ENCODE measurements around the gene UACA. TPM values are rescaled to one million over a fixed set of nuclear protein-coding genes. Genes with fewer than 3 reads are reported as not detected.

Gene UACA
- total and polyA plus RNA-seq, 2 of the 8 experiments (the other 6 are each of a cell fraction or from before 2014, with no cell fraction given), result 28.6 to 38.9 TPM

- Histone ChIP-seq H4K8ac (ENCODE audit: extremely low read depth, insufficient read depth, low read length) (no peak overlapping the region), H2BK15ac (ENCODE audit: low read length) (no peak overlapping the region), H3K14ac (ENCODE audit: insufficient read length) (no peak overlapping the region), H4K20me1 (replicated peaks in 1 of 2; ENCODE audit: control insufficient read depth in 1 of 2, insufficient read depth in 2 of 2, low read length in 2 of 2) (peaks cover 0 to 1% of the 10 kb centered on the region in 2 experiments), H2BK20ac (ENCODE audit: low read length) (no peak overlapping the region), H3K23ac (ENCODE audit: insufficient read length) (no peak overlapping the region), H3K18ac (ENCODE audit: extremely low read depth, low read length) (no peak overlapping the region), H2BK12ac (ENCODE audit: low read depth, low read length) (no peak overlapping the region), H3K27me3 (replicated peaks in 1 of 4; ENCODE audit: control insufficient read depth in 3 of 4, extremely low read depth in 1 of 4, insufficient read depth in 3 of 4, low read length in 3 of 4) (no peaks in the 10 kb centered on the region), H3K79me2 (ENCODE audit: control insufficient read depth in 1 of 2, insufficient read depth in 2 of 2, low read length in 2 of 2) (no peaks in the 10 kb centered on the region), H3K56ac (replicated peaks; ENCODE audit: insufficient read length, low read depth, low read length) (no peak overlapping the region), H3K4me2 (ENCODE audit: insufficient read depth in 1 of 2, low read depth in 2 of 2, low read length in 2 of 2) (no peak overlapping the region), H3K23me2 (ENCODE audit: low read depth, low read length) (peaks cover 2% of the 10 kb centered on the region; the same call in 1 of the 2 replicates), H3K9me3 (ENCODE audit: insufficient read depth in 2 of 2, low read depth in 1 of 2, low read length in 1 of 2) (no peaks in the 10 kb centered on the region), H2AFZ (ENCODE audit: low read length) (no peak overlapping the region), H3K9ac (replicated peaks in 1 of 4; ENCODE audit: extremely low read depth in 1 of 4, low read depth in 3 of 4, low read length in 3 of 4) (no peak overlapping the region), H3K4me1 (replicated peaks in 1 of 4; ENCODE audit: control insufficient read depth in 3 of 4, insufficient read depth in 4 of 4, low read length in 3 of 4) (peaks cover 0 to 6% (median 2%) of the 10 kb centered on the region in 4 experiments; a peak in 1 of 7 replicates), H3K79me1 (ENCODE audit: low read depth, low read length) (peaks cover 2% of the 10 kb centered on the region; the same call in 1 of the 2 replicates), H2BK120ac (replicated peaks; ENCODE audit: low read depth, low read length) (no peak overlapping the region), H3K27ac (ENCODE audit: low read depth, low read length) (no peak overlapping the region), H4K5ac (ENCODE audit: insufficient read length, low read depth, low read length) (no peak overlapping the region), H2BK5ac (ENCODE audit: low read depth, low read length) (no peak overlapping the region), H3K36me3 (ENCODE audit: control insufficient read depth in 2 of 4, insufficient read depth in 4 of 4, low read length in 3 of 4) (no peaks in the 10 kb centered on the region), H3K4ac (replicated peaks; ENCODE audit: insufficient read length, low read depth, low read length) (no peak overlapping the region), H3K4me3 (ENCODE audit: extremely low read depth in 1 of 4, insufficient read depth in 2 of 4, low read depth in 3 of 4, low read length in 4 of 4) (no peak overlapping the region), H2AK5ac (ENCODE audit: low read depth, low read length) (no peak overlapping the region), H4K91ac (replicated peaks; ENCODE audit: insufficient read length, low read length) (no peak overlapping the region)
- CTCF ChIA-PET (ENCODE audit: partially characterized antibody), result interaction anchor here (1.2 to 5.3 kb wide), 4 partner anchors 10 to 34 kb away, joined by 3 to 43 read pairs (median 4); no protein-coding TSS in a partner anchor
- 100% methylated on average over 2 of the region's 2 CpGs; no CpG with 5 or more reads in 1 of the 2 experiments for WGBS, 2 experiments (ENCODE audit: extremely low coverage in 1 of 2, insufficient coverage in 1 of 2, insufficient read length in 1 of 2, insufficient replicate concordance in 2 of 2, low coverage in 1 of 2, low lambda C conversion rate in 2 of 2, missing lambda C conversion rate in 1 of 2)
- POLR2A ChIA-PET (ENCODE audit: partially characterized antibody), result interaction anchor here (1.4 kb wide), 1 partner anchor 10 kb away, joined by 6 read pairs; no protein-coding TSS in a partner anchor
- FAIRE-seq, result no peak
- DNase-seq (ENCODE audit: low read depth in 1 of 2, low spot score in 2 of 2), result no peak
- TF ChIP-seq SP4 (IDR thresholded peaks at IDR 0.05; ENCODE audit: low read length) (no peak), KDM4A (IDR thresholded peaks at IDR 0.05; ENCODE audit: low read depth, low read length, severe bottlenecking) (no peak), SAP30 (IDR thresholded peaks at IDR 0.05; ENCODE audit: insufficient read depth, insufficient replicate concordance, low read length) (no peak), JUN (IDR thresholded peaks at IDR 0.05; ENCODE audit: low read depth, low read length) (no peak), CREB1 (IDR thresholded peaks at IDR 0.05) (no peak), GABPA (IDR thresholded peaks at IDR 0.05; ENCODE audit: borderline replicate concordance, insufficient read depth, low read length) (no peak), SIRT6 (IDR thresholded peaks at IDR 0.05; ENCODE audit: low read length) (no peak), CTCF (IDR thresholded peaks at IDR 0.05; ENCODE audit: control extremely low read depth in 1 of 3, insufficient read depth in 1 of 3, low read depth in 1 of 3, low read length in 3 of 3) (no peak), BRCA1 (IDR thresholded peaks at IDR 0.05; ENCODE audit: low read depth, low read length) (no peak), MAFK (IDR thresholded peaks at IDR 0.05; ENCODE audit: low read depth, low read length) (no peak), ASH2L (IDR thresholded peaks at IDR 0.05; ENCODE audit: low read length) (no peak)
Measured at GRCh38 chr15:70714015-70714414, 49.3 kb downstream of the UACA start.
